H1 (cell line): Measurements from ENCODE around the gene PAQR7. TPM values are rescaled to one million over a fixed set of nuclear protein-coding genes. Genes with fewer than 3 reads are reported as not detected.

ENCODE experiments used
- CHD1 ChIP-seq: IDR thresholded peaks from 2 replicates; pipeline ENCODE4 v1.6.1; 2012; ENCODE audit warnings: low read depth, low read length, improper control_type of control experiment
- FOSL1 ChIP-seq: IDR thresholded peaks from 2 replicates; pipeline ENCODE4 v1.6.1; 2011; ENCODE audit warnings: mild to moderate bottlenecking, low read depth, low read length, moderate library complexity; ENCODE audit not compliant: insufficient read depth
- KDM1A ChIP-seq: fragments of 200-600, 300-600 bp; sonication (generic); IDR thresholded peaks from 2 replicates; pipeline ENCODE4 v1.7.1; 2016; ENCODE audit warnings: mild to moderate bottlenecking, low read length, borderline replicate concordance
- KDM4A ChIP-seq: IDR thresholded peaks from one replicate; pipeline ENCODE4 v1.7.1; 2012; ENCODE audit warnings: low read depth, mild to moderate bottlenecking, moderate library complexity, low read length, inconsistent platforms; ENCODE audit not compliant: severe bottlenecking
- NANOG ChIP-seq: IDR thresholded peaks from 2 replicates; pipeline ENCODE4 v1.6.1; 2011; ENCODE audit warnings: low read length, low read depth, mild to moderate bottlenecking, inconsistent platforms; ENCODE audit not compliant: insufficient read depth, poor library complexity, severe bottlenecking
- RBBP5 ChIP-seq: IDR thresholded peaks from 2 replicates; pipeline ENCODE4 v1.7.1; 2012; ENCODE audit warnings: low read depth, mild to moderate bottlenecking, inconsistent platforms, low read length, moderate library complexity, borderline replicate concordance
- SIX5 ChIP-seq: IDR thresholded peaks from 2 replicates; pipeline ENCODE4 v1.6.1; 2011; ENCODE audit warnings: mild to moderate bottlenecking, low read depth, low read length
- SRF ChIP-seq: IDR thresholded peaks from 2 replicates; pipeline ENCODE4 v1.6.1; 2011; ENCODE audit warnings: mild to moderate bottlenecking, low read depth, low read length, moderate library complexity
- TAF7 ChIP-seq: optimal IDR thresholded peaks from 2 replicates; pipeline ENCODE3; 2011; ENCODE audit warnings: low read depth, mild to moderate bottlenecking, inconsistent platforms, low read length, moderate library complexity, borderline replicate concordance
- TBP ChIP-seq: IDR thresholded peaks from 2 replicates; pipeline ENCODE4 v1.6.1; 2011; ENCODE audit warnings: low read depth, low read length, improper control_type of control experiment
- polyA plus RNA-seq, 7 experiments: library from polyadenylated mRNA; depleted of rRNA in 3 of 7; stranded (reverse) in 5 of 7; unstranded in 2 of 7; fragments of >200 nt in 5 of 7; fragments of 200-250 nt in 2 of 7; gene quantifications; 1 replicate in 5 of 7; 2 replicates in 1 of 7; 4 replicates in 1 of 7; pipeline versions ENCODE4 v1.2.1 to v1.2.3, GENCODE V29; 2011 to 2013; ENCODE audit warnings: missing spikeins in 2 of 7, mixed read lengths in 2 of 7
- total RNA-seq: library from RNA; stranded (reverse); fragmentation: NEBNext Ultra II Directional; extraction: Animal tissue kit (Norgen Biotek cat#: 25700); gene quantifications from 2 replicates; pipeline ENCODE4 v1.2.1, GENCODE V29; 2021
- TF ChIP-seq, protein P1 (sequence below): fragments of 300-600 bp; sonication (generic); IDR thresholded peaks from 2 replicates; pipeline ENCODE4 v1.7.1; 2012; ENCODE audit warnings: low read length, moderate library complexity, mild to moderate bottlenecking, inconsistent platforms; ENCODE audit not compliant: insufficient replicate concordance

The PAQR7 gene
- total and polyA plus RNA-seq, 2 of the 8 experiments (the other 6 are each of a cell fraction or from before 2014, with no cell fraction given), result 7.3 to 7.4 TPM

DNA sequence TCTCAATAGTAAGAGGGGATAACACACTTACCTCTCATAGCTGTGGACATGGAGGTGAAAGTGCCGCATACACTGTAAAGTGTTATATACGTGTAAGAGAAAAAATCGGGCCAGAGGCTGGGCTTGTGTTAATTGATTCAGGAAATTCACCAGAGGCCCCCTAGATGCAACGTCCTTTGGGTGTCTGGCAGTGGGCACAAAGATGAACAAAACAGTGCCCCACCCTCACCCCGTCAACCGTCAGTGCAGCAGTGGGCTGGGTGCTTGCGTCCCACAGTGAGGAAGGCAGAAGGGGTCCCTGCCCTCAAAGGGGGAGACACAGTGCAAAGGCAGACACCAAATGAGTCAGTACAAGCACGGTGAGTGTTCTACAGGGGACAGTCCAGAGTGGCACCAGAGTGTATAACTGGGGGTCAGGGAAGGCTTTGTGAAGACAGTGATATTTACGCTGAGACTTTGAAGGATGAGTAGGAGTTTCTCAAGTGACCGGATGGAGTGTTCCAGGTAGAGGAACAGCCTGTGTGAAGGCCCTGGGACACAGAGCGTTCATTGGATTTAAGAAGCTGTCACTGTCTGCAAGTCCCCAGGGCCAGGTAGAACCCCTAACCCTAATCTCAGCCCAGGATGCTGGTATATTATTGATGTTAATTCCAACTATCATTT, 62.3 kb downstream of the PAQR7 start (continued):
- TF ChIP-seq, protein P1, sequence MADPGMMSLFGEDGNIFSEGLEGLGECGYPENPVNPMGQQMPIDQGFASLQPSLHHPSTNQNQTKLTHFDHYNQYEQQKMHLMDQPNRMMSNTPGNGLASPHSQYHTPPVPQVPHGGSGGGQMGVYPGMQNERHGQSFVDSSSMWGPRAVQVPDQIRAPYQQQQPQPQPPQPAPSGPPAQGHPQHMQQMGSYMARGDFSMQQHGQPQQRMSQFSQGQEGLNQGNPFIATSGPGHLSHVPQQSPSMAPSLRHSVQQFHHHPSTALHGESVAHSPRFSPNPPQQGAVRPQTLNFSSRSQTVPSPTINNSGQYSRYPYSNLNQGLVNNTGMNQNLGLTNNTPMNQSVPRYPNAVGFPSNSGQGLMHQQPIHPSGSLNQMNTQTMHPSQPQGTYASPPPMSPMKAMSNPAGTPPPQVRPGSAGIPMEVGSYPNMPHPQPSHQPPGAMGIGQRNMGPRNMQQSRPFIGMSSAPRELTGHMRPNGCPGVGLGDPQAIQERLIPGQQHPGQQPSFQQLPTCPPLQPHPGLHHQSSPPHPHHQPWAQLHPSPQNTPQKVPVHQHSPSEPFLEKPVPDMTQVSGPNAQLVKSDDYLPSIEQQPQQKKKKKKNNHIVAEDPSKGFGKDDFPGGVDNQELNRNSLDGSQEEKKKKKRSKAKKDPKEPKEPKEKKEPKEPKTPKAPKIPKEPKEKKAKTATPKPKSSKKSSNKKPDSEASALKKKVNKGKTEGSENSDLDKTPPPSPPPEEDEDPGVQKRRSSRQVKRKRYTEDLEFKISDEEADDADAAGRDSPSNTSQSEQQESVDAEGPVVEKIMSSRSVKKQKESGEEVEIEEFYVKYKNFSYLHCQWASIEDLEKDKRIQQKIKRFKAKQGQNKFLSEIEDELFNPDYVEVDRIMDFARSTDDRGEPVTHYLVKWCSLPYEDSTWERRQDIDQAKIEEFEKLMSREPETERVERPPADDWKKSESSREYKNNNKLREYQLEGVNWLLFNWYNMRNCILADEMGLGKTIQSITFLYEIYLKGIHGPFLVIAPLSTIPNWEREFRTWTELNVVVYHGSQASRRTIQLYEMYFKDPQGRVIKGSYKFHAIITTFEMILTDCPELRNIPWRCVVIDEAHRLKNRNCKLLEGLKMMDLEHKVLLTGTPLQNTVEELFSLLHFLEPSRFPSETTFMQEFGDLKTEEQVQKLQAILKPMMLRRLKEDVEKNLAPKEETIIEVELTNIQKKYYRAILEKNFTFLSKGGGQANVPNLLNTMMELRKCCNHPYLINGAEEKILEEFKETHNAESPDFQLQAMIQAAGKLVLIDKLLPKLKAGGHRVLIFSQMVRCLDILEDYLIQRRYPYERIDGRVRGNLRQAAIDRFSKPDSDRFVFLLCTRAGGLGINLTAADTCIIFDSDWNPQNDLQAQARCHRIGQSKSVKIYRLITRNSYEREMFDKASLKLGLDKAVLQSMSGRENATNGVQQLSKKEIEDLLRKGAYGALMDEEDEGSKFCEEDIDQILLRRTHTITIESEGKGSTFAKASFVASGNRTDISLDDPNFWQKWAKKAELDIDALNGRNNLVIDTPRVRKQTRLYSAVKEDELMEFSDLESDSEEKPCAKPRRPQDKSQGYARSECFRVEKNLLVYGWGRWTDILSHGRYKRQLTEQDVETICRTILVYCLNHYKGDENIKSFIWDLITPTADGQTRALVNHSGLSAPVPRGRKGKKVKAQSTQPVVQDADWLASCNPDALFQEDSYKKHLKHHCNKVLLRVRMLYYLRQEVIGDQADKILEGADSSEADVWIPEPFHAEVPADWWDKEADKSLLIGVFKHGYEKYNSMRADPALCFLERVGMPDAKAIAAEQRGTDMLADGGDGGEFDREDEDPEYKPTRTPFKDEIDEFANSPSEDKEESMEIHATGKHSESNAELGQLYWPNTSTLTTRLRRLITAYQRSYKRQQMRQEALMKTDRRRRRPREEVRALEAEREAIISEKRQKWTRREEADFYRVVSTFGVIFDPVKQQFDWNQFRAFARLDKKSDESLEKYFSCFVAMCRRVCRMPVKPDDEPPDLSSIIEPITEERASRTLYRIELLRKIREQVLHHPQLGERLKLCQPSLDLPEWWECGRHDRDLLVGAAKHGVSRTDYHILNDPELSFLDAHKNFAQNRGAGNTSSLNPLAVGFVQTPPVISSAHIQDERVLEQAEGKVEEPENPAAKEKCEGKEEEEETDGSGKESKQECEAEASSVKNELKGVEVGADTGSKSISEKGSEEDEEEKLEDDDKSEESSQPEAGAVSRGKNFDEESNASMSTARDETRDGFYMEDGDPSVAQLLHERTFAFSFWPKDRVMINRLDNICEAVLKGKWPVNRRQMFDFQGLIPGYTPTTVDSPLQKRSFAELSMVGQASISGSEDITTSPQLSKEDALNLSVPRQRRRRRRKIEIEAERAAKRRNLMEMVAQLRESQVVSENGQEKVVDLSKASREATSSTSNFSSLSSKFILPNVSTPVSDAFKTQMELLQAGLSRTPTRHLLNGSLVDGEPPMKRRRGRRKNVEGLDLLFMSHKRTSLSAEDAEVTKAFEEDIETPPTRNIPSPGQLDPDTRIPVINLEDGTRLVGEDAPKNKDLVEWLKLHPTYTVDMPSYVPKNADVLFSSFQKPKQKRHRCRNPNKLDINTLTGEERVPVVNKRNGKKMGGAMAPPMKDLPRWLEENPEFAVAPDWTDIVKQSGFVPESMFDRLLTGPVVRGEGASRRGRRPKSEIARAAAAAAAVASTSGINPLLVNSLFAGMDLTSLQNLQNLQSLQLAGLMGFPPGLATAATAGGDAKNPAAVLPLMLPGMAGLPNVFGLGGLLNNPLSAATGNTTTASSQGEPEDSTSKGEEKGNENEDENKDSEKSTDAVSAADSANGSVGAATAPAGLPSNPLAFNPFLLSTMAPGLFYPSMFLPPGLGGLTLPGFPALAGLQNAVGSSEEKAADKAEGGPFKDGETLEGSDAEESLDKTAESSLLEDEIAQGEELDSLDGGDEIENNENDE, result no peak
- TF ChIP-seq SRF, result no peak
- no peak for TF ChIP-seq KDM1A
- TF ChIP-seq TBP, result no peak
- no peak for TF ChIP-seq FOSL1
- no peak for TF ChIP-seq KDM4A
- no peak for TF ChIP-seq SIX5
- no peak for TF ChIP-seq RBBP5
- TF ChIP-seq CHD1, result no peak
- no peak for TF ChIP-seq TAF7
- TF ChIP-seq NANOG, result no peak
